Activated CD4-positive, alpha-beta T cell treated with anti-CD3 and anti-CD28 coated beads, Interleukin-2, amount 10 ng/mL, durations not matched to agents 7 days and 5 days (primary cell): ENCODE measurements around the gene TAF1B. TPM values are rescaled to one million over a fixed set of nuclear protein-coding genes. Genes with fewer than 3 reads are reported as not detected.
"Not testable (repeated sequence)": the region's sequence is repeated elsewhere in the genome, so short reads cannot be mapped to it uniquely, and the experiment has no call there.

Experiments
- CTCF ChIA-PET: fragments of 350-600 bp; sonication (Branson Sonifier 250); formaldehyde crosslinking; loops from one replicate; lab custom pipeline; 2021; ENCODE audit warnings: antibody characterized with exemption; lab: Charles Lee
- POLR2A ChIA-PET: fragments of 350-600 bp; sonication (Branson Sonifier 250); formaldehyde crosslinking; loops from one replicate; lab custom pipeline; 2021; ENCODE audit warnings: antibody characterized with exemption; lab: Charles Lee
- DNase-seq: peaks from one replicate; pipeline ENCODE4 v3.0.0-alpha.2; 2020
- H3K27ac Mint-ChIP-seq: one replicate; pipeline ENCODE4 v1.8.0; 2021; ENCODE audit warnings: mild to moderate bottlenecking, moderate library complexity, mixed read lengths
- H3K27me3 Mint-ChIP-seq: one replicate; pipeline ENCODE4 v1.8.0; 2021; ENCODE audit warnings: mixed read lengths
- H3K36me3 Mint-ChIP-seq: one replicate; pipeline ENCODE4 v1.8.0; 2021; ENCODE audit warnings: low read depth, mixed read lengths
- H3K4me1 Mint-ChIP-seq: one replicate; pipeline ENCODE4 v1.8.0; 2021; ENCODE audit warnings: mixed read lengths
- H3K4me3 Mint-ChIP-seq: one replicate; pipeline ENCODE4 v1.8.0; 2021; ENCODE audit warnings: mild to moderate bottlenecking, moderate library complexity, mixed read lengths
- H3K9me3 Mint-ChIP-seq: one replicate; pipeline ENCODE4 v1.8.0; 2021; ENCODE audit warnings: mixed read lengths
- total RNA-seq, 2 experiments: library from RNA; stranded (reverse); gene quantifications; one replicate each; pipeline ENCODE4 v1.2.3, GENCODE V29; 2021

TAF1B gene
- total RNA-seq, 2 experiments from 2014 or later, result 30.6 to 36.2 TPM

DNA sequence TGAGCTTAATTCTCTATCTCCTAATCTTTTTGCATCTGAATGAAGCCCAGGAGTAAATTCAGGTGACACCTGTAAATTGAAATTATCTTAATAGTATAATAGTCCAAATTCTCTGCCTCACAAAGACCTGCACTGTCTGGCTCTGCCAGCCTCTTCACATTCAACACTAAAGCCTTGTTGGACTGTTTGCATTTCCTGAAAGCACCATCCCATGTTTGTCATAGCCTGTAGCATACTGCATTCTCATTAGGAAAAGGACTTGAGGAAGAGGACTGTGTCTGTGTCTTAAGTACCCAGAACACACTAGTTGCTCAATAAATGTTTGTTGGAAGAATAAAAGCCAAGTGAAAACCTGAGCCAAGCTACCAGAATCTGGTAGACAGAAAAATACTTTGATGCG lies 65.4 kb downstream of the TAF1B start:
- no peak for DNase-seq
- H3K27me3 Mint-ChIP-seq, result no peaks in the 10 kb centered on the region
- H3K4me1 Mint-ChIP-seq, result peaks cover 5% of the 10 kb centered on the region
- peaks cover 30% of the 10 kb centered on the region for H3K36me3 Mint-ChIP-seq
- no peak overlapping the region for H3K4me3 Mint-ChIP-seq
- no peak overlapping the region for H3K27ac Mint-ChIP-seq
- POLR2A ChIA-PET, result no interaction called here
- CTCF ChIA-PET, result no interaction called here
- H3K9me3 Mint-ChIP-seq, result no peaks in the 10 kb centered on the region

DNA sequence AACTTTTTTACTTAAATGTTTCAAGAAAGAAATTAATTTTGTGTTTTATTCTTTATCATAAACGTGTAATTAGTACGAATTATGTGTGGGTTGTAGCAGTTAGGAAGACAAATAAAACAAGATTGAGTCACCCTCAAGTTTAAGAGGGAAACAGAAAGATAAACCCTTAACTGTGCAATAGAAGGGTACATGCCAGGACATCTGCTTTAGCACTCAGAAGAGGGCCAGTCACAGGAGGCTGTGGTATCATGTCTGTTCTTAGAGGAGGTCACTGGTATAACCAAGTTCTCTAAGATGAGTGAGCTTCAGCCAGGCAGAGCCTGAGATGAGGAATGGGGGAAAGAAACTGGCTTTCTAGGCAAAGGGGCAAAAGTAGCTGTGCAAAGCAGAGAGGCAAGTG lies 65.8 kb downstream of the TAF1B start:
- Mint-ChIP-seq H3K27ac (no peak overlapping the region), H3K27me3 (no peaks in the 10 kb centered on the region), H3K4me1 (peaks cover 7% of the 10 kb centered on the region), H3K9me3 (no peaks in the 10 kb centered on the region), H3K36me3 (peaks cover 35% of the 10 kb centered on the region), H3K4me3 (no peak overlapping the region)
- POLR2A ChIA-PET, result no interaction called here
- no peak for DNase-seq
- CTCF ChIA-PET, result interaction anchor here (0.6 to 0.9 kb wide), 2 partner anchors 27 to 54 kb away, joined by 3 read pairs; no protein-coding TSS in a partner anchor

DNA sequence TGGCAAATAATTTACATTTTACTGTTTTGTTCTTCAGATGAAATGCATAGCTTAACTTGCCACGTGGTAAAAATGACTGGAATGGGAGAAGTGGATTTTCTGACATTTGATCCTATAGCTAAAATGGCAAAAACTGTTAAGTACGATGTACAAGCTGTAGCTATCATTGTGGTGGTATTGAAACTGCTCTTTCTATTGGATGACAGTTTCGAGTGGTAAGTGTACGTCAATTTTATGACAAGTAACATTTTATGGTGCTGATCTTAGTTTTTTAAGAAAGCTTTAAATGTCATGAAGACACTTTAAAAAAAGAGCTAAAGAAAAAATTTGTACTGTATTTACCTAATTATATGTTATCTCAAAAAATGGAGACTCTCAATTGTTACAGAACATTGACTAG lies 67.4 kb downstream of the TAF1B start:
- Mint-ChIP-seq H3K36me3 (peaks cover 36% of the 10 kb centered on the region), H3K27ac (no peak overlapping the region), H3K4me3 (no peak overlapping the region), H3K4me1 (peaks cover 10% of the 10 kb centered on the region), H3K27me3 (no peaks in the 10 kb centered on the region), H3K9me3 (no peaks in the 10 kb centered on the region)
- DNase-seq, result no peak
- ChIA-PET CTCF (interaction anchor here (0.7 kb wide), 1 partner anchor 19 kb away, joined by 3 read pairs; no protein-coding TSS in a partner anchor), POLR2A (no interaction called here)

DNA sequence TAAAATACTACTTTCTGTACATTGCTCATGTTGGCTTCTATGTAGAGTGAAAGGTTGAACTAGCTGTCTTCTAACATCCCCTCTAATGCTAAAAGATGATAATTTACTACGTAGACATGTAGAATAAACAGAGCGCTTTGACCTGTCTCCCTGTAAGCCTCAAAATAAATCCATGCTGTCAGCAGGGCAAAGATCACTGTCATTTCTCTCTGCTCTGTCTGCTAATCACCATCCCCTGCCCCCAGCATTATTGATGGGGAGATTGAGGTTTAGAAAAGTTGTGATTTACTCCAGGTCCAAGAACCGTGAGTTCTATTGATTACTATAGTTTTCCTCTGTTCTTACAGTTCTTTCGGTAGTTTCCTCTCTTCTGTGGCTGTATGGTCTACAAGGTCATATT lies 69.2 kb downstream of the TAF1B start:
- H3K4me1 Mint-ChIP-seq, result peaks cover 10% of the 10 kb centered on the region
- H3K4me3 Mint-ChIP-seq, result no peak overlapping the region
- ChIA-PET CTCF (interaction anchor here (1.3 kb wide), 1 partner anchor 19 kb away, joined by 3 read pairs; no protein-coding TSS in a partner anchor), POLR2A (no interaction called here)
- peaks cover 32% of the 10 kb centered on the region for H3K36me3 Mint-ChIP-seq
- H3K27me3 Mint-ChIP-seq, result no peaks in the 10 kb centered on the region
- no peak overlapping the region for H3K27ac Mint-ChIP-seq
- H3K9me3 Mint-ChIP-seq, result no peaks in the 10 kb centered on the region
- no peak for DNase-seq

DNA sequence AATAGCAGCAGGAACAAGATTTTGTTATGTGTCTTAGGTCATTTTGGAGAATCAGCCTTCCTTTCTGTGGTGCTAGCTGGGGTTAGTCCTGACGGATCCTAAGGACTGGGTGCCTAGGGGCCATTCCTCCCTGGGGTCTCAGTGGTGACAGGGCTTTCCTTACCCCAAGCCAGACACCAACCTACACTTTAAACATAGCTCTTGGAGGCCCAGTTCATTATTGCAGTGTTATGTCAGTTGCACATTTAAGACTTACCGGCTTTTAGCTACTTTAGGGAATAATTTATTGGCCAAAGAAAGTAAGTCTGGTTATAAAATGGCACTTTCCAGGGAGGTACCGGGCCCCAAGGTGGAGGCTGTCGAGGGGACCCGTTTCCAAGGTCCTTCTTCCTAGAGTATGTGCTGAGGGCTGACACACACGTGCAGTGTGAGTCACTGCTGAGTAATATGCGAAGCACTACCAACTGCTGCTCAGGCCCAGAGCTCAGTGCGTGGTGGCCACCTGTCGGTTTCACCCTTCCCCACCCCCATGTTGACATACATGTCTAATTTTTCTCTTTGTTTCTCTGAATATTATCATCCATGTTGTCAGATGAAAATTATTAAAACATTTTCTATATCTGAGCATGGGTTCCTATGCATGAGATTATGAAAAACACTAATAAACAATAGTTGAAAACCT lies 71.3 kb downstream of the TAF1B start:
- Mint-ChIP-seq H3K4me3 (no peak overlapping the region), H3K9me3 (no peaks in the 10 kb centered on the region), H3K4me1 (peaks cover 6% of the 10 kb centered on the region), H3K36me3 (peaks cover 32% of the 10 kb centered on the region), H3K27me3 (no peaks in the 10 kb centered on the region), H3K27ac (no peak overlapping the region)
- POLR2A ChIA-PET, result interaction anchor here (0.6 kb wide), 1 partner anchor 19 kb away, joined by 3 read pairs; no protein-coding TSS in a partner anchor
- DNase-seq, result peak; percentile 18
- CTCF ChIA-PET, result interaction anchor here (0.5 to 1.8 kb wide), 4 partner anchors 13 to 115 kb away, joined by 3 to 5 read pairs (median 4); no protein-coding TSS in a partner anchor

DNA sequence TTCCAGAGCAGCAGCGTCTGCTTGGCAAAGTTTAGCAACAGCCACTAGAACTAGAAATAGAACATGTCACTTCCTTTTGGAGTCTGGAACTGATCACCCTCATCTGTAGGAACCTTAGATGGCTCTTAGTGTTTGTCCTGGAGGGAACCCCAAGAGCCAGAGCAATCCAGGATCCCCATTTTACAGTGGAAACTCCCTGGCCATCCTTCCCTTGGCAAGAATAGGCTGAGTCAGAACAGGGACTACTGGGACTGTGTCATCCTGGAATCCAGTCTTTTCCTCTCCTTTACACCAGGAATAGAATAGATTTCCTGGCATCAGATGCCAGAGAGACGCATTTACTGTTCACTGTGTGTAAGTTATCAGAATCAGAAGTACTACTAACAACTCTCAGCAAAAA lies 75.0 kb downstream of the TAF1B start:
- ChIA-PET CTCF (interaction anchor here (0.8 kb wide), 1 partner anchor 12 kb away, joined by 3 read pairs; no protein-coding TSS in a partner anchor), POLR2A (no interaction called here)
- Mint-ChIP-seq H3K27ac (no peak overlapping the region), H3K9me3 (no peaks in the 10 kb centered on the region), H3K4me3 (no peak overlapping the region), H3K27me3 (no peaks in the 10 kb centered on the region), H3K4me1 (peaks cover 6% of the 10 kb centered on the region), H3K36me3 (peaks cover 40% of the 10 kb centered on the region)
- no peak for DNase-seq

DNA sequence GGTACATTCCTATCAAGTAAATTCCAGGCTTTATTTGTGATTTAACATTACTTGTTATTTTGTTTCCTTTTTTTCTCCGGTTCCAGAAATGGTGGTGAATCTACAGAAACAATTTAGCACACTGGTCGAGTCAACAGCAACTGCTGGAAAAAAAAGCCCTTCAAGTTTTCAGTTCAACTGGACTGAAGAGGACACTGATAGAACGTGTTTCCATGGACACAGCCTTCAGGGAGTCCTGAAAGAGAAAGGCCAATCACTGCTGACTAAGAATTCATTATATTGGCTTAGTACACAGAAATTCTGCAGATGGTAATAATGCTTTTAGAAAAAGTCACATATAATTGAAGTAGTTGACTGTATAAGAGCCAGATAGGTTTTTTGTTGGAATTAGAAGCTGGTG lies 76.2 kb downstream of the TAF1B start:
- H3K36me3 Mint-ChIP-seq, result peaks cover 34% of the 10 kb centered on the region
- ChIA-PET CTCF (interaction anchor here (0.6 kb wide), 1 partner anchor 24 kb away, joined by 3 read pairs; no protein-coding TSS in a partner anchor), POLR2A (no interaction called here)
- H3K4me3 Mint-ChIP-seq, result no peak overlapping the region
- H3K27me3 Mint-ChIP-seq, result no peaks in the 10 kb centered on the region
- H3K27ac Mint-ChIP-seq, result no peak overlapping the region
- H3K4me1 Mint-ChIP-seq, result no peaks in the 10 kb centered on the region
- H3K9me3 Mint-ChIP-seq, result no peaks in the 10 kb centered on the region
- DNase-seq, result no peak

DNA sequence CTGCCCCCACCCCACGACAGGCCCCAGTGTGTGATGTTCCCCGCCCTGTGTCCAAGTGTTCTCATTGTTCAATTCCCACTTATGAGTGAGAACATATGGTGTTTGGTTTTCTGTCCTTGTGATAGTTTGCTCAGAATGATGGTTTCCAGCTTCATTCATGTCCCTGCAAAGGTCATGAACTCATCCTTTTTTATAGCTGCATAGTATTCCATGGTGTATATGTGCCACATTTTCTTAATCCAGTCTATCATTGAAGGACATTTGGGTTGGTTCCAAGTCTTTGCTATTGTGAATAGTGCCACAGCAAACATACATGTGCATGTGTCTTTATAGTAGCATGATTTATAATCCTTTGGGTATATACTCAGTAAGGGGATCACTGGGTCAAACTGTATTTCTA lies 83.7 kb downstream of the TAF1B start:
- H3K36me3 Mint-ChIP-seq, result peaks cover 58% of the 10 kb centered on the region
- H3K27me3 Mint-ChIP-seq, DNase-seq, POLR2A ChIA-PET, H3K4me3 Mint-ChIP-seq, H3K27ac Mint-ChIP-seq, H3K4me1 Mint-ChIP-seq, CTCF ChIA-PET, H3K9me3 Mint-ChIP-seq: not testable (repeated sequence)

DNA sequence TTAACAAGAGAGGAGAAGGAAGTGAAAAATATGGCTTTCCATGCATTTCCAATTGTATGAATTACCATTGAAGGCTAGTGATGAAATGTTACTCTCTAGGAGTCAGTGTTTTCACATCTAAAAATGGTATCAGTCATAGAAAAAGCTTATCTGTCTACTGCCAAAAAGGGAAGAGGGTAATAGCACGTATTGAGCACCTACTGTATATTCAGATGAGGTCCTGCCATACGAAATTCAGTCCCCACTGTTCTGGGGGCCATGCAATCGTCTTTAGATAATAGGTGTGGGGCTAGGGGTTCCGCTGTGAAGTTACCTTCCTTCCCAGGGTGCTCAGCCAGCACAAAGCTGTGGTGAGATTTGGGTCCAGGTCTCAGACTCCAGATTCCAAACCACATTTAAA lies 94.0 kb downstream of the TAF1B start:
- H3K9me3 Mint-ChIP-seq, result no peaks in the 10 kb centered on the region
- H3K4me1 Mint-ChIP-seq, result no peaks in the 10 kb centered on the region
- no peak for DNase-seq
- H3K27ac Mint-ChIP-seq, result no peak overlapping the region
- H3K27me3 Mint-ChIP-seq, result no peaks in the 10 kb centered on the region
- ChIA-PET POLR2A (no interaction called here), CTCF (interaction anchor here (0.5 kb wide), 1 partner anchor 716 kb away, joined by 3 read pairs; no protein-coding TSS in a partner anchor)
- peaks cover 13% of the 10 kb centered on the region for H3K36me3 Mint-ChIP-seq
- H3K4me3 Mint-ChIP-seq, result no peak overlapping the region

DNA sequence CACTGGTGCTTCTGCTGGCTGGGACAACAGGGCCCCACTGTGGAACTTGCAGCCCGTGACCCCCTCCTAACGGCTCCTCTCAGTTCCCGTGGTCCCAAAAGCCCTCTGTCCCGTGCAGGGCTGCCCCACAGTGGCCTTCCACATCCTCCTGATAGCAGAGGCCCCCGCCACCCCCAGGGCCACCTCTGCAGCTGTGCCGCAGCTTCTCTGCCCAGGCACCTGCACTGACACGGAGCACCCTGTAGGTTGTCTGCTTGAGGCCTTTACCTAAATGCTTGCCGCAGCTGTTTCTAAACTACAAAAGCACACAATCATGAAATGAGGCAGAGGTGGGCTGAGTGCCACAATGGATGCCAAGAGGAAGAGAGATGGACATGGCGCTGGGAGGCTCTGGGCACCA lies 94.7 kb downstream of the TAF1B start:
- DNase-seq, result no peak
- ChIA-PET CTCF (no interaction called here), POLR2A (no interaction called here)
- no peak overlapping the region for H3K27ac Mint-ChIP-seq
- H3K36me3 Mint-ChIP-seq, result peaks cover 10% of the 10 kb centered on the region
- no peaks in the 10 kb centered on the region for H3K4me1 Mint-ChIP-seq
- no peak overlapping the region for H3K4me3 Mint-ChIP-seq
- no peaks in the 10 kb centered on the region for H3K9me3 Mint-ChIP-seq
- no peaks in the 10 kb centered on the region for H3K27me3 Mint-ChIP-seq

DNA sequence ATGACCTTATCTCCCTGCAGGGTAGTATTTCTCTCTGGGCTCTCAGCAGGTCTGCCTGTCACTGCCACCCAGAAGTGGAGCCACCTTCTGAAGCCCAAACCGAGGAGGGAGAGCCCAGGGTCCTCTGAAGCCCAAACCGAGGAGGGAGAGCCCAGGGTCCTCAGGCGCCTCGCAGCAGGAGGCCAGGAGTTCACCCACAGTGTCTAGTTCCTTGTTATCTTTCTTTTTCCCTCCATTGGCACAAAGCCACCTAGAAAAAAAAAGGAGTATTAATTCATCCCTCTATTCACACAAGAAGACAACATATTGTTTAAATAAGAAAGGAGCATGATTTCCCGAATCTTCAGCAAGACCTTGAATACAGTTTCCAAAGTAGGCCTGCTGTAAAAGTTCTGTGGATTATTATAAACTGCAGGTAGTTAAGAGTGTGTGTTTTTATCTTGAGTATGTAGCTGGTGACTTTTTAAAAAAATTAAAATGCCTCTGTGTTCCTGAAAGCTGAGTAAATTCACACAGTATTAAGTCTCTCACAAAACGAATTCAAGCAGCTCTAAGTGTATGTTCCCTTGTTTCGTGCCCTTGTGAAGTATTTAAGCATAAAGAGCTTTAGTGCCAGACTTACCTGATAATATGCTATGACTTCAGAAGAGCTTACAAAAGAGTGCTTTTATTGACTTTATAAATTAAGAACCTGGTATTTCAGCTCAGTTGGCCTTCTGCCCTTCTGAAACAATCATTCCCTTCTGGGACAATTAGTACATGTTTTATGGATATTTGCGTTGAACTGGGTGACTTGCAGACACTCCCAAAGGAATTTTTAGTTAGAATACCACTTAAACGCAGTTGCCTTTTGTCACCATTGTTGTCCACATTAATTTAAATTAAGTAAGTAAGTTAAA lies 96.6 kb downstream of the TAF1B start:
- no peak for DNase-seq
- ChIA-PET POLR2A (interaction anchor here (0.6 kb wide), 1 partner anchor 732 kb away, joined by 3 read pairs; no protein-coding TSS in a partner anchor), CTCF (interaction anchor here (0.8 to 1.5 kb wide), 3 partner anchors 71 to 142 kb away, joined by 3 to 4 read pairs (median 3); no protein-coding TSS in a partner anchor)
- Mint-ChIP-seq H3K4me1 (no peaks in the 10 kb centered on the region), H3K27me3 (no peaks in the 10 kb centered on the region), H3K4me3 (no peak overlapping the region), H3K9me3 (no peaks in the 10 kb centered on the region), H3K36me3 (no peaks in the 10 kb centered on the region), H3K27ac (no peak overlapping the region)

DNA sequence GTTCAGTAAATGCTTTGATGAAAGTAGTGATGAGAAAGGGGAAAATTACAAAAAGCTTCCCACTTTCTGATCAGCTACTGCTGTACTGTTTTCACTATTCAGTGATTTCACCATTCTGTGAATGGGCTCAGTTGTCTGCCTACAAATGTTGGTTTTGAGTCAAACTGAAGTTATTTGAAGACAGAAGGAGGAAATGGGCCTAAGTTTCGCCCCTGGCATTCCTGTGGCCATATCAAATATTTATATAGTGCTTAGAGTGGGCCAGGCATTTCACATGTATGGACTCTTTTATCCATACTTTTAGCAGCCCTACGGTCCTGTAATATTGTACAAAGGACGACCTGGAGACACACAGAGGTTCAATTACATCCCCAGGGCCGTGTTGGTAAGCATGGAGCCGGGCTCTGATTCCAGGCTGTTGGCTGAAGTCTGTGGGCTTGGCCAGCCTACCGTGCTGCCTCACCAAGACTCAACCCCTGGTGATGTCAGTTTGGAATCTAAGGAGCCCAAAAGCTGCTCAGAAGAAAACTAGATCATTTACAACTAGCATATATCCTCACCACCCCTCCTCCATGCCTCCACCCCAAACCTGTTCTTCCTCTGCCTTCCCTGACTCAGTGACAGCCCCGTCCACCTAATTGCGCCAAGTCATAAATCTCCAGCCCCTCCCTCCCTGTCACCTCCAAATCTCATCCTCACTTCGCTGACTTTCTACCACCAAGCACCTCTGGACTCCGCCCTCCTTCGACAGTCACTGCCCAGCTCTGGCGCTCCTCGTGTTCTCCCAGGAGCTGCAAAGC lies 98.1 kb downstream of the TAF1B start:
- CTCF ChIA-PET, result interaction anchor here (0.6 to 1.5 kb wide), 3 partner anchors 29 to 72 kb away, joined by 3 to 5 read pairs (median 4); no protein-coding TSS in a partner anchor
- no peaks in the 10 kb centered on the region for H3K4me1 Mint-ChIP-seq
- no peak overlapping the region for H3K27ac Mint-ChIP-seq
- no peaks in the 10 kb centered on the region for H3K9me3 Mint-ChIP-seq
- no peak overlapping the region for H3K4me3 Mint-ChIP-seq
- POLR2A ChIA-PET, result no interaction called here
- DNase-seq, result no peak
- no peaks in the 10 kb centered on the region for H3K36me3 Mint-ChIP-seq
- H3K27me3 Mint-ChIP-seq, result peaks cover 10% of the 10 kb centered on the region
